Measurements from ENCODE around the gene ICAM3.

- TF ChIP-seq CTCF (conservative IDR thresholded peaks at IDR 0.05; ENCODE audit: low read length) (no peak), EZH2phosphoT487 (IDR thresholded peaks at IDR 0.05; ENCODE audit: borderline replicate concordance) (no peak)
Measured at GRCh38 chr19:10338940-10339339, 484 bp downstream of the ICAM3 start.

All from Loucy (cell line).